ENCODE data around the gene LMNTD2.

GRCh38 chr11:595400-595799 lies 34.9 kb upstream of the LMNTD2 start:
- TF ChIP-seq, protein P1, sequence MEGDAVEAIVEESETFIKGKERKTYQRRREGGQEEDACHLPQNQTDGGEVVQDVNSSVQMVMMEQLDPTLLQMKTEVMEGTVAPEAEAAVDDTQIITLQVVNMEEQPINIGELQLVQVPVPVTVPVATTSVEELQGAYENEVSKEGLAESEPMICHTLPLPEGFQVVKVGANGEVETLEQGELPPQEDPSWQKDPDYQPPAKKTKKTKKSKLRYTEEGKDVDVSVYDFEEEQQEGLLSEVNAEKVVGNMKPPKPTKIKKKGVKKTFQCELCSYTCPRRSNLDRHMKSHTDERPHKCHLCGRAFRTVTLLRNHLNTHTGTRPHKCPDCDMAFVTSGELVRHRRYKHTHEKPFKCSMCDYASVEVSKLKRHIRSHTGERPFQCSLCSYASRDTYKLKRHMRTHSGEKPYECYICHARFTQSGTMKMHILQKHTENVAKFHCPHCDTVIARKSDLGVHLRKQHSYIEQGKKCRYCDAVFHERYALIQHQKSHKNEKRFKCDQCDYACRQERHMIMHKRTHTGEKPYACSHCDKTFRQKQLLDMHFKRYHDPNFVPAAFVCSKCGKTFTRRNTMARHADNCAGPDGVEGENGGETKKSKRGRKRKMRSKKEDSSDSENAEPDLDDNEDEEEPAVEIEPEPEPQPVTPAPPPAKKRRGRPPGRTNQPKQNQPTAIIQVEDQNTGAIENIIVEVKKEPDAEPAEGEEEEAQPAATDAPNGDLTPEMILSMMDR (IDR thresholded peaks at IDR 0.05), result no peak
- TF ChIP-seq ZFX (IDR thresholded peaks at IDR 0.05; ENCODE audit: borderline replicate concordance), result no peak
